ENCODE results near the gene UFSP2. TPM values are rescaled to one million over a fixed set of nuclear protein-coding genes. Genes with fewer than 3 reads are reported as not detected.

UFSP2 gene
- total RNA-seq, 1 donor from 2014 or later, result 27.4 TPM

DNA sequence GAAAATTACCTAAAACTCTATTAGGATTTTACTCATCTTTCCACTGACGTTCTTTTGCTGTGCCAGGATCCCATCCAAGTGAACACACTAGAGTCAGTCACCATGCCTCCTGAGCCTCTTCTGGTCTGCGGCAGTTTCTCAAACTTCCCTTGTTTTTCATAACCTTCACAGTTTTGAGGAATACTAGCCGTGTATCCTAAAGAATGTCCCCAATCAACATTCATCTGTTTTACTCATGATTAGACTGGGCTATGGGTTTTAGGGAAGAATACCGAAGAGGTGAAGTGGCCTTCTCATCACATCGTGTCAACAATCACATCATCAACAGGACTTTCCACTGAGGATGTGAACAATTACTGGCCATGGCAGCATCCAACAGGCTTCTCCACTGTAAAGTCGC is 34.8 kb downstream of the UFSP2 start:
- Mint-ChIP-seq H3K9me3 (ENCODE audit: unreplicated experiment) (no peaks in the 10 kb centered on the region), H3K27ac (ENCODE audit: unreplicated experiment) (no peak overlapping the region)
- DNase-seq (ENCODE audit: low spot score), result no peak

DNA sequence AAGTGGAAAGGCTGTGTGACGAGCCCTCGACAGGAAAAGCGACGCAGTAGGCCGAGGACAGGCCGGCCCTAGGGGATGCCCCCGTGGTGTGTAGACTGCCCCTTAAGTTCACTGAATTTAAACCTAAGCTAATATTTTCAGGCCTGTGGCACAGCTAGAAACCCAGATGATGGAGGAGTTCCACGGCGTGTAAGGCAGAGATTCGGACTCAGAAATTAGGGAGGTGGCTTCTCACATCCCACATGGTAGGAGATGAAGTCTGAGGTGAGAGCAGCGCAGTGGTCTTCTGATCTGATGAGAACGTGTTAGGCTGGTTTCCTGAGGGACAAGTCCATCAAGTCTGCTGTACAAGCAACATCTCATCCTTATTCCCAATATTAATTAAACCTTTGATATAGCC is 37.8 kb downstream of the UFSP2 start:
- Mint-ChIP-seq H3K36me3 (ENCODE audit: low read depth, unreplicated experiment) (peaks cover 8% of the 10 kb centered on the region), H3K27me3 (ENCODE audit: unreplicated experiment) (no peaks in the 10 kb centered on the region), H3K27ac (ENCODE audit: unreplicated experiment) (no peak overlapping the region), H3K9me3 (ENCODE audit: unreplicated experiment) (no peaks in the 10 kb centered on the region), H3K4me3 (ENCODE audit: unreplicated experiment) (no peak overlapping the region), H3K4me1 (ENCODE audit: unreplicated experiment) (peaks cover 31% of the 10 kb centered on the region)
- DNase-seq (ENCODE audit: low spot score), result no peak
- TF ChIP-seq, protein P1, sequence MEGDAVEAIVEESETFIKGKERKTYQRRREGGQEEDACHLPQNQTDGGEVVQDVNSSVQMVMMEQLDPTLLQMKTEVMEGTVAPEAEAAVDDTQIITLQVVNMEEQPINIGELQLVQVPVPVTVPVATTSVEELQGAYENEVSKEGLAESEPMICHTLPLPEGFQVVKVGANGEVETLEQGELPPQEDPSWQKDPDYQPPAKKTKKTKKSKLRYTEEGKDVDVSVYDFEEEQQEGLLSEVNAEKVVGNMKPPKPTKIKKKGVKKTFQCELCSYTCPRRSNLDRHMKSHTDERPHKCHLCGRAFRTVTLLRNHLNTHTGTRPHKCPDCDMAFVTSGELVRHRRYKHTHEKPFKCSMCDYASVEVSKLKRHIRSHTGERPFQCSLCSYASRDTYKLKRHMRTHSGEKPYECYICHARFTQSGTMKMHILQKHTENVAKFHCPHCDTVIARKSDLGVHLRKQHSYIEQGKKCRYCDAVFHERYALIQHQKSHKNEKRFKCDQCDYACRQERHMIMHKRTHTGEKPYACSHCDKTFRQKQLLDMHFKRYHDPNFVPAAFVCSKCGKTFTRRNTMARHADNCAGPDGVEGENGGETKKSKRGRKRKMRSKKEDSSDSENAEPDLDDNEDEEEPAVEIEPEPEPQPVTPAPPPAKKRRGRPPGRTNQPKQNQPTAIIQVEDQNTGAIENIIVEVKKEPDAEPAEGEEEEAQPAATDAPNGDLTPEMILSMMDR (IDR thresholded peaks at IDR 0.05; ENCODE audit: unreplicated experiment), result no peak

More for the DNA sequence above, 34.8 kb downstream of the UFSP2 start:
- TF ChIP-seq, protein P1 (IDR thresholded peaks at IDR 0.05; ENCODE audit: unreplicated experiment), result no peak
- Mint-ChIP-seq H3K4me3 (ENCODE audit: unreplicated experiment) (no peak overlapping the region), H3K4me1 (ENCODE audit: unreplicated experiment) (peaks cover 14% of the 10 kb centered on the region), H3K36me3 (ENCODE audit: low read depth, unreplicated experiment) (peaks cover 3% of the 10 kb centered on the region), H3K27me3 (ENCODE audit: unreplicated experiment) (peaks cover 5% of the 10 kb centered on the region)

DNA sequence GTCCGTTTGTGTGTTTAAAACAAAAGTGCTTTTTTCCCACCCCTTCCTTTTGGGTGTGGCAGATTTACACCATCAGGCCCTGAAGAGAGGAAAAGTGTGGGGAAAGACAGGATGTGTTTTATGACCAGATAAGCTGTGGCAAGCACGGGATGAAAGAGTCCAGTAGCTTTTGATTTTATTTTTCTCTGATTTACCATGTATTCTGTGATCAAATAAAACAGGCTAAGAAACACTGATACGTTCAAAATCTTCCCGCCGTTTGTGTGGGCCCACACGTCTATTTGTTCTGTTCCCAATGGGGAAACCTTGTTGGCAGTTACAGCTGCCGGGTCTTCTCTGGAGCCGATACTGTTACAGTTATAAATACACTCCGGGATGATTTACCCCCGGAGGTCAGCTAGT is 40.8 kb downstream of the UFSP2 start:
- TF ChIP-seq, protein P1 (IDR thresholded peaks at IDR 0.05; ENCODE audit: unreplicated experiment), result no peak
- peaks cover 33% of the 10 kb centered on the region for H3K4me1 Mint-ChIP-seq (ENCODE audit: unreplicated experiment)
- H3K36me3 Mint-ChIP-seq (ENCODE audit: low read depth, unreplicated experiment), result peaks cover 21% of the 10 kb centered on the region
- DNase-seq (ENCODE audit: low spot score), result no peak
- H3K9me3 Mint-ChIP-seq (ENCODE audit: unreplicated experiment), result peaks cover 6% of the 10 kb centered on the region
- H3K4me3 Mint-ChIP-seq (ENCODE audit: unreplicated experiment), result peak overlapping the region; percentile 25
- H3K27ac Mint-ChIP-seq (ENCODE audit: unreplicated experiment), result peak overlapping the region; percentile 98
- no peaks in the 10 kb centered on the region for H3K27me3 Mint-ChIP-seq (ENCODE audit: unreplicated experiment)

DNA sequence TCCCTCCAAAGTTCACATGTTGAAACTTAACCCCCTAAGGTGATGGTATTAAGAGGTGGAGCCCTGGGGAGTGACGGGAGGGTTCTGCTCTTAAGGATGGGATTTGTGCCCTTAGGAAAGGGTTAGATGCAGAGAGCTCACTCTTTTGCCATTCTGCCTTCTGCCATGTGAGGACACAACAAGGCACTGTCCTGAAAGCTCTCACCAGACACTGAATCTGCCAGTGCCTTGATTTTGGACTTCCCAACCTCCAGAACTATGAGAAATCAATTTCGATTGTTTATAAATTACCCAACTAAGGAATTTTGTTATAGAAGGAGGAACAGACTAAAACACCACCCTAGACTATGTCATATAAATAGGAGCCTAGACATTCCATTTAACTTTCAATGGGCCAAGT is 41.7 kb downstream of the UFSP2 start:
- Mint-ChIP-seq H3K9me3 (ENCODE audit: unreplicated experiment) (peaks cover 6% of the 10 kb centered on the region), H3K4me3 (ENCODE audit: unreplicated experiment) (no peak overlapping the region), H3K4me1 (ENCODE audit: unreplicated experiment) (peaks cover 33% of the 10 kb centered on the region), H3K36me3 (ENCODE audit: low read depth, unreplicated experiment) (peaks cover 21% of the 10 kb centered on the region), H3K27me3 (ENCODE audit: unreplicated experiment) (no peaks in the 10 kb centered on the region), H3K27ac (ENCODE audit: unreplicated experiment) (no peak overlapping the region)
- DNase-seq (ENCODE audit: low spot score), result no peak
- TF ChIP-seq, protein P1 (IDR thresholded peaks at IDR 0.05; ENCODE audit: unreplicated experiment), result no peak

DNA sequence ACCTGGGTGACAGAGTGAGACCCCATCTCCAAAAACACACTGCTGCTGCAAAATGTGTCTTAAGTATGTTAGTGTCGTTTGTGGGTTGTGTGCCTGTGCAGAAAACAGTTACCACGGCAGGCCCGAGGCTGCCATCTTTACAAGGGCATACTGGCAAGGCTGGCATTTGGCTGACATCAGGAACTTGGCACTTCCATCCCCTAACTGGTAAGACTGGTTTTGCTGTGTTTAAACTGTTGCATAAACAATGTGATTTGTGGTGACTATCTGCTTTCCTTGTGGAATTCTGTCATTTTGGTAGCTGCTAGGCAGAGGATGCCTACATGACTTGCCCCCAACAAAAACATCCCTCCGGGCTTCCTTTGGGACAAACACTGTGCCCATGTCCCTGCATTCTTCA is 42.3 kb downstream of the UFSP2 start:
- Mint-ChIP-seq H3K4me3 (ENCODE audit: unreplicated experiment) (no peak overlapping the region), H3K9me3 (ENCODE audit: unreplicated experiment) (peaks cover 6% of the 10 kb centered on the region), H3K27me3 (ENCODE audit: unreplicated experiment) (no peaks in the 10 kb centered on the region), H3K36me3 (ENCODE audit: low read depth, unreplicated experiment) (peaks cover 24% of the 10 kb centered on the region), H3K27ac (ENCODE audit: unreplicated experiment) (no peak overlapping the region), H3K4me1 (ENCODE audit: unreplicated experiment) (peaks cover 33% of the 10 kb centered on the region)
- no peak for DNase-seq (ENCODE audit: low spot score)
- TF ChIP-seq, protein P1 (IDR thresholded peaks at IDR 0.05; ENCODE audit: unreplicated experiment), result no peak

Measured in endothelial cell (in vitro differentiated cells).